ENCODE measurements around the gene SATB2. TPM values are rescaled to one million over a fixed set of nuclear protein-coding genes. Genes with fewer than 3 reads are reported as not detected.

The SATB2 gene
- total and polyA plus RNA-seq, 2 donors from 2014 or later, result 1.3 to 17.5 TPM

DNA sequence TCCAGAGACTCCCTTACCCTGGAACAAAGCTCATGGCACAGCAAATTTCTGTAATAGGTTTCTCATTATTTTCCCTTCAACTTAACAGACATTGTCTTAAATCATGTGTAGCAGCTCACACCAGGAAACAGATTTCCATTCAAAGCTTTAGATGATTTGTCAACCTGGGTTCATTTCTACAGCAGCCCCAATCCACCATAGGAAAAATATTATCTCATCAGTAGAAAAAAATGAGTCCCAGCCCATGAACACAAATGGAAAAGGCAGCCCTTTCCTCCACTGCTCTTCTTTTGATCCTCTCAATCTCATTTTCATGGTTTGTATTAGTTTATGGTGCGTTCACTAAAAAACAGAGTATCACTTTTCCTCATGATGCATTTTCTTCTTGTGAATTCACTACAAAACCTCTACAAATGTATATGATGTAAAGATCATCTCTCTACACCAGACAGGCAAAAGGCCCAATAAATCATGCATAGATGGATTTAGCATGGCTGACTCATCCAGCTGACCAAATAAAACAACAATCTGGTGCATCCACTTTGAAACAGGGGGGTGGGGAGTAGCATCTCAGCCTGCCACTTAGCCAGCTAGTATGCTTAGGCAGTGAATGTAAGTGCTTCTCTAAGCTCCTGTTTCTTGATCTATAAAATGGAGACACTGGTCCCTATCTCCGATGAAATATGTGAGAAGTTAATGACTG, 78.6 kb downstream of the SATB2 start:
- FAIRE-seq, result no peak
- TF ChIP-seq, protein P1, sequence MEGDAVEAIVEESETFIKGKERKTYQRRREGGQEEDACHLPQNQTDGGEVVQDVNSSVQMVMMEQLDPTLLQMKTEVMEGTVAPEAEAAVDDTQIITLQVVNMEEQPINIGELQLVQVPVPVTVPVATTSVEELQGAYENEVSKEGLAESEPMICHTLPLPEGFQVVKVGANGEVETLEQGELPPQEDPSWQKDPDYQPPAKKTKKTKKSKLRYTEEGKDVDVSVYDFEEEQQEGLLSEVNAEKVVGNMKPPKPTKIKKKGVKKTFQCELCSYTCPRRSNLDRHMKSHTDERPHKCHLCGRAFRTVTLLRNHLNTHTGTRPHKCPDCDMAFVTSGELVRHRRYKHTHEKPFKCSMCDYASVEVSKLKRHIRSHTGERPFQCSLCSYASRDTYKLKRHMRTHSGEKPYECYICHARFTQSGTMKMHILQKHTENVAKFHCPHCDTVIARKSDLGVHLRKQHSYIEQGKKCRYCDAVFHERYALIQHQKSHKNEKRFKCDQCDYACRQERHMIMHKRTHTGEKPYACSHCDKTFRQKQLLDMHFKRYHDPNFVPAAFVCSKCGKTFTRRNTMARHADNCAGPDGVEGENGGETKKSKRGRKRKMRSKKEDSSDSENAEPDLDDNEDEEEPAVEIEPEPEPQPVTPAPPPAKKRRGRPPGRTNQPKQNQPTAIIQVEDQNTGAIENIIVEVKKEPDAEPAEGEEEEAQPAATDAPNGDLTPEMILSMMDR (IDR thresholded peaks at IDR 0.05; ENCODE audit: borderline replicate concordance, extremely low read depth, insufficient read depth), result no peak
- no peaks in the 10 kb centered on the region for H3K36me3 ChIP-seq (ENCODE audit: control insufficient read depth in 2 of 3, insufficient read depth in 3 of 3, low read length in 3 of 3)
- peak in 2 of 5 donors; percentile 12 to 25 for DNase-seq
- no peak overlapping the region for H3K9ac ChIP-seq (ENCODE audit: low read length in 3 of 3)
- no peaks in the 10 kb centered on the region for H3K27me3 ChIP-seq (ENCODE audit: control insufficient read depth, insufficient read depth, low read length)
- no peaks in the 10 kb centered on the region for H3K9me3 ChIP-seq (ENCODE audit: control insufficient read depth in 2 of 3, insufficient read depth in 1 of 3, low read length in 3 of 3)
- no peak overlapping the region for H3K27ac ChIP-seq (ENCODE audit: low read depth in 2 of 2, low read length in 2 of 2)
- intact Hi-C loops (cut with DNase I), result no loop called here
- no peaks in the 10 kb centered on the region for H3K4me1 ChIP-seq (ENCODE audit: control insufficient read depth in 2 of 3, insufficient read depth in 2 of 3, low read depth in 1 of 3, low read length in 3 of 3)
- H3K4me3 ChIP-seq (ENCODE audit: low read length in 3 of 3), result no peak overlapping the region

DNA sequence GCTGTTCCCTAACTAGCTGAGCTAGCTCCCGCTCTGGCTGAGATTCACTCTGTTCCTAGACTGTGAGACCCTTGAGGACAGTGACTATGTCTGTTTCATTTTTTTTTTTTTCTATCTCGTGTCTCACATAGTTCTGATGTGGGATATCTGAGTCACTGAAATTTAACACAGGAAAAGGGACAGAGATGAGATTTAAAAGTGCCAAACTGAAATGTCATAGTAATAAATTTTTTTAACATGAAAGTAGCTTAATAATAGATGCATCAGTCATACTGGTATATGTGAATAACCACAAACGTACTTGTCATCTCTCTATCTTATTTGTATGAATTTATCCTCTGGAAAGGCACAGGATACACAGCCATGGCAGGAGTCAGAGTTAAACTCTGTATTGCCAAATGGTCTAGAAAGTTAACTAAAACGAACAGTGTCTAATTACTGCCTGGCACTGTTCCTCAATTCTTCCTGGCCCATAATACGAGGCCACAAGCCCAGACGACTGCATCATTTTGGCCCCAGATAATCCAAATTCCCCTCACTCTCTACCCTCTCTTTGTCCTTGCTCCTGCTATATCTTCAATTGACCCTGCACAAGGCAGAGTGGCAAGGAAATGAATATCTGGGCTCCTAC, 87.5 kb downstream of the SATB2 start:
- H3K9me3 ChIP-seq (ENCODE audit: control insufficient read depth in 2 of 3, insufficient read depth in 1 of 3, low read length in 3 of 3), result no peaks in the 10 kb centered on the region
- FAIRE-seq (no peak), DNase-seq (no peak)
- no peak overlapping the region for H3K27ac ChIP-seq (ENCODE audit: low read depth in 2 of 2, low read length in 2 of 2)
- no peak overlapping the region for H3K9ac ChIP-seq (ENCODE audit: low read length in 3 of 3)
- TF ChIP-seq, protein P1 (IDR thresholded peaks at IDR 0.05; ENCODE audit: borderline replicate concordance, extremely low read depth, insufficient read depth), result no peak
- no peaks in the 10 kb centered on the region for H3K27me3 ChIP-seq (ENCODE audit: control insufficient read depth, insufficient read depth, low read length)
- intact Hi-C loops (cut with DNase I), result no loop called here
- H3K36me3 ChIP-seq (ENCODE audit: control insufficient read depth in 2 of 3, insufficient read depth in 3 of 3, low read length in 3 of 3), result no peaks in the 10 kb centered on the region
- H3K4me1 ChIP-seq (ENCODE audit: control insufficient read depth in 2 of 3, insufficient read depth in 2 of 3, low read depth in 1 of 3, low read length in 3 of 3), result no peaks in the 10 kb centered on the region
- H3K4me3 ChIP-seq (ENCODE audit: low read length in 3 of 3), result no peak overlapping the region

DNA sequence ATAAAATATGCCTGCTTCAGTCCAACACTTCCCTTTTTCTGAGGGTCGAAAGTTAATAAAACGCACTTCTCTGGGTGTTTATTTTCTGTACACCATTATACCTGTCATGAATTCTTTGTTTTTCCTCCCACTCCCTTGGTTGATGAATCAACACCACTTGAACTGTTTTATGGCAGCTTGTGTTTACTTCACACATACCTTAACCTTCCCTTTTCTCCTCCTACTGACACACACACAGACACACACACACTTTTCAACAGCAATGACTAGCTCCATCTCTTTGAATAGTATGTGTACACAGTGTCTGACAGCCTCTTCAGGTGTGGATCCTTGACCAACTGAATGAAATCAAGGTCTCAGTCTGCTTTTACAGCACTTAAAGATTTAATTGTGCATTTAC, 91.3 kb downstream of the SATB2 start:
- H3K9ac ChIP-seq (ENCODE audit: low read length in 3 of 3), result no peak overlapping the region
- TF ChIP-seq, protein P1 (IDR thresholded peaks at IDR 0.05; ENCODE audit: borderline replicate concordance, extremely low read depth, insufficient read depth), result no peak
- H3K4me1 ChIP-seq (ENCODE audit: control insufficient read depth in 2 of 3, insufficient read depth in 2 of 3, low read depth in 1 of 3, low read length in 3 of 3), result no peaks in the 10 kb centered on the region
- intact Hi-C loops (cut with DNase I), result no loop called here
- H3K27me3 ChIP-seq (ENCODE audit: control insufficient read depth, insufficient read depth, low read length), result no peaks in the 10 kb centered on the region
- no peak overlapping the region for H3K27ac ChIP-seq (ENCODE audit: low read depth in 2 of 2, low read length in 2 of 2)
- no peaks in the 10 kb centered on the region for H3K36me3 ChIP-seq (ENCODE audit: control insufficient read depth in 2 of 3, insufficient read depth in 3 of 3, low read length in 3 of 3)
- no peak overlapping the region for H3K4me3 ChIP-seq (ENCODE audit: low read length in 3 of 3)
- FAIRE-seq (no peak), DNase-seq (peak in 2 of 5 donors; percentile 23 to 36)
- H3K9me3 ChIP-seq (ENCODE audit: control insufficient read depth in 2 of 3, insufficient read depth in 1 of 3, low read length in 3 of 3), result no peaks in the 10 kb centered on the region

Measured in kidney (tissue), 14 donors.